ENCODE measurements around the gene KCNT2. TPM values are rescaled to one million over a fixed set of nuclear protein-coding genes. Genes with fewer than 3 reads are reported as not detected.
A peak's percentile ranks its signal among the peaks of the same experiment; 100 is the strongest.

The KCNT2 gene
- total and polyA plus RNA-seq, 10 of the 15 experiments (the other 5 are each of a cell fraction or from before 2014, with no cell fraction given): not detected

- 6% methylated on average over 4 of the region's 4 CpGs for WGBS (ENCODE audit: insufficient coverage, insufficient replicate concordance, low lambda C conversion rate, missing lambda C conversion rate)
- Histone ChIP-seq H3K27me3 (replicated peaks in 1 of 2; ENCODE audit: control insufficient read depth in 2 of 2, insufficient read depth in 2 of 2, low read length in 1 of 2) (no peaks in the 10 kb centered on the region), H3K9me3 (replicated peaks; ENCODE audit: control insufficient read depth, insufficient read depth, low read length) (no peaks in the 10 kb centered on the region), H3K4me1 (ENCODE audit: control insufficient read depth, insufficient read depth, low read length) (no peaks in the 10 kb centered on the region), H3K4me3 (no peak overlapping the region), H3K79me2 (ENCODE audit: control insufficient read depth, insufficient read depth, low read length) (no peaks in the 10 kb centered on the region), H4K20me1 (ENCODE audit: control insufficient read depth, insufficient read depth) (no peaks in the 10 kb centered on the region), H3K9ac (ENCODE audit: control insufficient read depth, insufficient read depth, low read length) (no peak overlapping the region), H3K36me3 (ENCODE audit: control insufficient read depth in 2 of 2, insufficient read depth in 2 of 2, low read length in 1 of 2) (no peaks in the 10 kb centered on the region), H2AFZ (ENCODE audit: control insufficient read depth, low read depth, low read length) (no peak overlapping the region), H3K4me2 (ENCODE audit: control insufficient read depth, insufficient read depth) (no peak overlapping the region), H3K27ac (ENCODE audit: control insufficient read depth, insufficient read depth) (no peak overlapping the region)
- ChIA-PET CTCF (interaction anchor here (0.9 kb wide), 1 partner anchor 228 kb away, joined by 3 read pairs; no protein-coding TSS in a partner anchor), POLR2A (no interaction called here), RAD21 (ENCODE audit: unreplicated experiment) (no interaction called here), SMC1A (ENCODE audit: uncharacterized antibody, unreplicated experiment) (no interaction called here)
- in situ Hi-C loops (cut with MboI): no loop called here
- TF ChIP-seq TARDBP (IDR thresholded peaks at IDR 0.05; ENCODE audit: borderline replicate concordance) (no peak), SRF (IDR thresholded peaks at IDR 0.05; ENCODE audit: low read depth in 2 of 2, low read length in 2 of 2) (no peak), HDAC6 (IDR thresholded peaks at IDR 0.05; ENCODE audit: unreplicated experiment) (no peak), ELK1 (IDR thresholded peaks at IDR 0.05; ENCODE audit: low read depth, low read length) (no peak), BRCA1 (IDR thresholded peaks at IDR 0.05; ENCODE audit: low read depth, low read length) (no peak), POU2F2 (IDR thresholded peaks at IDR 0.05; ENCODE audit: borderline replicate concordance, low read depth, low read length) (no peak)
- BruUV-seq (replicated peaks): no TSS peak
- FAIRE-seq (no peak), ATAC-seq (peak; percentile 21; the same call in 1 of the 3 replicates), DNase-seq (ENCODE audit: low read depth, low spot score) (no peak)
- intact Hi-C loops (cut with micrococcal nuclease; ENCODE audit: unreplicated experiment): loop anchor here (5.0 kb wide), 2 partner anchors 229 to 281 kb away; no protein-coding TSS in a partner anchor
Observed at GRCh38 chr1:196376630-196377328, 231.5 kb downstream of the KCNT2 start.

DNA sequence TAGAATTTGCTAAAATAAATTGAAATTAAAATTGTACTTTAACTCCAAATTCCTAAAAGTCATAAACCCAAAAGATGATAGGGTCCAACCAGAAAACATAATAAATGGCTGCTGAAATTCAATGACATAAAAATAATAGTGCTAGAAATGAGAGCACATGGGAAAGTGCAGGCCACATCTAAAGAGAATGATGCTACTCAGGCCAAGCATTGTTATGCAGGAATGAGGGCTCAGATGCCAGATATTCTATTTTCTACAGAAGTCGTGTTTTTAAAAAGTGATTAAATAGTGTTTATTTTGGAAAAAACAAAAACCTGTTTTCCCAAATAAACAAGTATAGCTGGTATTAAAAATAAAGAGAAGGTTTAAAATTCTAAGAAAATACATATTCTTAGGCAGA is 234.4 kb downstream of the KCNT2 start:
- Histone ChIP-seq H3K4me1 (ENCODE audit: control insufficient read depth, insufficient read depth, low read length) (no peaks in the 10 kb centered on the region), H3K9ac (ENCODE audit: control insufficient read depth, insufficient read depth, low read length) (no peak overlapping the region), H3K79me2 (ENCODE audit: control insufficient read depth, insufficient read depth, low read length) (no peaks in the 10 kb centered on the region), H3K4me3 (no peak overlapping the region), H3K27ac (ENCODE audit: control insufficient read depth, insufficient read depth) (no peak overlapping the region), H3K36me3 (ENCODE audit: control insufficient read depth in 2 of 2, insufficient read depth in 2 of 2, low read length in 1 of 2) (no peaks in the 10 kb centered on the region), H3K4me2 (ENCODE audit: control insufficient read depth, insufficient read depth) (no peak overlapping the region), H2AFZ (ENCODE audit: control insufficient read depth, low read depth, low read length) (no peak overlapping the region), H4K20me1 (ENCODE audit: control insufficient read depth, insufficient read depth) (no peaks in the 10 kb centered on the region), H3K27me3 (replicated peaks in 1 of 2; ENCODE audit: control insufficient read depth in 2 of 2, insufficient read depth in 2 of 2, low read length in 1 of 2) (no peaks in the 10 kb centered on the region), H3K9me3 (replicated peaks; ENCODE audit: control insufficient read depth, insufficient read depth, low read length) (no peaks in the 10 kb centered on the region)
- in situ Hi-C loops (cut with MboI) (no loop called here), intact Hi-C loops (cut with micrococcal nuclease; ENCODE audit: unreplicated experiment) (no loop called here)
- ChIA-PET SMC1A (ENCODE audit: uncharacterized antibody, unreplicated experiment) (no interaction called here), RAD21 (ENCODE audit: unreplicated experiment) (no interaction called here), POLR2A (no interaction called here), CTCF (no interaction called here)
- BruUV-seq (replicated peaks): no TSS peak
- no peak for DNase-seq (ENCODE audit: low read depth, low spot score)
- no peak for FAIRE-seq
- 0% methylated on average over 1 of the region's 1 CpG for WGBS (ENCODE audit: insufficient coverage, insufficient replicate concordance, low lambda C conversion rate, missing lambda C conversion rate)
- no peak for ATAC-seq
- TF ChIP-seq SUPT20H (IDR thresholded peaks at IDR 0.05; ENCODE audit: borderline replicate concordance, control insufficient read depth, low read depth, low read length) (no peak), ZBED1 (IDR thresholded peaks at IDR 0.05; ENCODE audit: borderline replicate concordance) (no peak), MTA2 (IDR thresholded peaks at IDR 0.05; ENCODE audit: low read depth) (no peak), KAT2A (conservative IDR thresholded peaks at IDR 0.05; ENCODE audit: control insufficient read depth, low read depth, low read length) (no peak), TBL1XR1 (IDR thresholded peaks at IDR 0.05; ENCODE audit: low read depth, low read length) (no peak), CREB1 (IDR thresholded peaks at IDR 0.05; ENCODE audit: low read depth) (no peak), IRF3 (IDR thresholded peaks at IDR 0.05) (no peak)
- TF ChIP-seq, protein P1, sequence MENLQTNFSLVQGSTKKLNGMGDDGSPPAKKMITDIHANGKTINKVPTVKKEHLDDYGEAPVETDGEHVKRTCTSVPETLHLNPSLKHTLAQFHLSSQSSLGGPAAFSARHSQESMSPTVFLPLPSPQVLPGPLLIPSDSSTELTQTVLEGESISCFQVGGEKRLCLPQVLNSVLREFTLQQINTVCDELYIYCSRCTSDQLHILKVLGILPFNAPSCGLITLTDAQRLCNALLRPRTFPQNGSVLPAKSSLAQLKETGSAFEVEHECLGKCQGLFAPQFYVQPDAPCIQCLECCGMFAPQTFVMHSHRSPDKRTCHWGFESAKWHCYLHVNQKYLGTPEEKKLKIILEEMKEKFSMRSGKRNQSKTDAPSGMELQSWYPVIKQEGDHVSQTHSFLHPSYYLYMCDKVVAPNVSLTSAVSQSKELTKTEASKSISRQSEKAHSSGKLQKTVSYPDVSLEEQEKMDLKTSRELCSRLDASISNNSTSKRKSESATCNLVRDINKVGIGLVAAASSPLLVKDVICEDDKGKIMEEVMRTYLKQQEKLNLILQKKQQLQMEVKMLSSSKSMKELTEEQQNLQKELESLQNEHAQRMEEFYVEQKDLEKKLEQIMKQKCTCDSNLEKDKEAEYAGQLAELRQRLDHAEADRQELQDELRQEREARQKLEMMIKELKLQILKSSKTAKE (IDR thresholded peaks at IDR 0.05; ENCODE audit: low read depth, poor library complexity, severe bottlenecking): no peak

All from GM12878 (cell line).